ENCODE results near the gene UBALD1.

DNA sequence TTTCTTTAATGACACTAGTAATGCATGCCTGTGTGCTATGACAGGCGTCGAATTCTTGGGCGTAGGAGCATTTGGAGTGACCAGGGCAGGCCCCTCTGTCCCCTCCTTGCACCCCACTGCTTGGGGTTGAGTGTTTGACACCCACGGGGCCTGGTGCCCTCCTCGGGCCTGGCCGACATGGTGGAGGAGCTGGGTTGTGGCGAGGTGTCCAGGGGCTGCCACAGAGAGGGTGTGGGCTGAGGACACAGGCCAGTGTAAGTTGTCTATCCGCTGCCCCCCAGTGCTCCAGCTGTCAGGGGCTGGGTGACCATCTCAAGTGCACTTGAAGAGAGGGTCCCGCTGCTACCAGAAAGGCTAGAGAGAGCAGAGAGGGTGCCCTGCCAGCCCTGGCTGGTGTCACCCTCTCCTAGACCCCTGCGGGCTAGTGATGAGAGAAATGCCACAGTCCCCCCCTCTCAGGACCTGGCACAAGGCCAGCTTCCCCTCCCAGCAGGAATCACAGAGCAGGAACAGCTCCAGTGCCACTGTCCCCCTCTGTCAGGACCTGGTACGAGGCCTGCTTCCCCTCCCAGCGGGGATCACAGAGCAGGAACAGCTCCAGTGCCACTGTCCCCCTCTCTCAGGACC is 40.4 kb upstream of the UBALD1 start:
- TF ChIP-seq, protein P1, sequence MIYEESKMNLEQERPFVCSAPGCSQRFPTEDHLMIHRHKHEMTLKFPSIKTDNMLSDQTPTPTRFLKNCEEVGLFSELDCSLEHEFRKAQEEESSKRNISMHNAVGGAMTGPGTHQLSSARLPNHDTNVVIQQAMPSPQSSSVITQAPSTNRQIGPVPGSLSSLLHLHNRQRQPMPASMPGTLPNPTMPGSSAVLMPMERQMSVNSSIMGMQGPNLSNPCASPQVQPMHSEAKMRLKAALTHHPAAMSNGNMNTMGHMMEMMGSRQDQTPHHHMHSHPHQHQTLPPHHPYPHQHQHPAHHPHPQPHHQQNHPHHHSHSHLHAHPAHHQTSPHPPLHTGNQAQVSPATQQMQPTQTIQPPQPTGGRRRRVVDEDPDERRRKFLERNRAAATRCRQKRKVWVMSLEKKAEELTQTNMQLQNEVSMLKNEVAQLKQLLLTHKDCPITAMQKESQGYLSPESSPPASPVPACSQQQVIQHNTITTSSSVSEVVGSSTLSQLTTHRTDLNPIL (CRISPR knock-in tag; IDR thresholded peaks at IDR 0.05; ENCODE audit: low read depth) = no peak
- TF ChIP-seq, protein P2, sequence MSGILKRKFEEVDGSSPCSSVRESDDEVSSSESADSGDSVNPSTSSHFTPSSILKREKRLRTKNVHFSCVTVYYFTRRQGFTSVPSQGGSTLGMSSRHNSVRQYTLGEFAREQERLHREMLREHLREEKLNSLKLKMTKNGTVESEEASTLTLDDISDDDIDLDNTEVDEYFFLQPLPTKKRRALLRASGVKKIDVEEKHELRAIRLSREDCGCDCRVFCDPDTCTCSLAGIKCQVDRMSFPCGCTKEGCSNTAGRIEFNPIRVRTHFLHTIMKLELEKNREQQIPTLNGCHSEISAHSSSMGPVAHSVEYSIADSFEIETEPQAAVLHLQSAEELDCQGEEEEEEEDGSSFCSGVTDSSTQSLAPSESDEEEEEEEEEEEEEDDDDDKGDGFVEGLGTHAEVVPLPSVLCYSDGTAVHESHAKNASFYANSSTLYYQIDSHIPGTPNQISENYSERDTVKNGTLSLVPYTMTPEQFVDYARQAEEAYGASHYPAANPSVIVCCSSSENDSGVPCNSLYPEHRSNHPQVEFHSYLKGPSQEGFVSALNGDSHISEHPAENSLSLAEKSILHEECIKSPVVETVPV (CRISPR knock-in tag; IDR thresholded peaks at IDR 0.05) = no peak
- TF ChIP-seq SNAI2 (CRISPR knock-in tag; IDR thresholded peaks at IDR 0.05) (no peak), TOX (CRISPR knock-in tag; IDR thresholded peaks at IDR 0.05; ENCODE audit: borderline replicate concordance) (no peak), OSR1 (CRISPR knock-in tag; IDR thresholded peaks at IDR 0.05) (no peak), PPARA (CRISPR knock-in tag; IDR thresholded peaks at IDR 0.05; ENCODE audit: borderline replicate concordance) (no peak), ZFP3 (CRISPR knock-in tag; IDR thresholded peaks at IDR 0.05) (no peak)
- TF ChIP-seq, protein P3, sequence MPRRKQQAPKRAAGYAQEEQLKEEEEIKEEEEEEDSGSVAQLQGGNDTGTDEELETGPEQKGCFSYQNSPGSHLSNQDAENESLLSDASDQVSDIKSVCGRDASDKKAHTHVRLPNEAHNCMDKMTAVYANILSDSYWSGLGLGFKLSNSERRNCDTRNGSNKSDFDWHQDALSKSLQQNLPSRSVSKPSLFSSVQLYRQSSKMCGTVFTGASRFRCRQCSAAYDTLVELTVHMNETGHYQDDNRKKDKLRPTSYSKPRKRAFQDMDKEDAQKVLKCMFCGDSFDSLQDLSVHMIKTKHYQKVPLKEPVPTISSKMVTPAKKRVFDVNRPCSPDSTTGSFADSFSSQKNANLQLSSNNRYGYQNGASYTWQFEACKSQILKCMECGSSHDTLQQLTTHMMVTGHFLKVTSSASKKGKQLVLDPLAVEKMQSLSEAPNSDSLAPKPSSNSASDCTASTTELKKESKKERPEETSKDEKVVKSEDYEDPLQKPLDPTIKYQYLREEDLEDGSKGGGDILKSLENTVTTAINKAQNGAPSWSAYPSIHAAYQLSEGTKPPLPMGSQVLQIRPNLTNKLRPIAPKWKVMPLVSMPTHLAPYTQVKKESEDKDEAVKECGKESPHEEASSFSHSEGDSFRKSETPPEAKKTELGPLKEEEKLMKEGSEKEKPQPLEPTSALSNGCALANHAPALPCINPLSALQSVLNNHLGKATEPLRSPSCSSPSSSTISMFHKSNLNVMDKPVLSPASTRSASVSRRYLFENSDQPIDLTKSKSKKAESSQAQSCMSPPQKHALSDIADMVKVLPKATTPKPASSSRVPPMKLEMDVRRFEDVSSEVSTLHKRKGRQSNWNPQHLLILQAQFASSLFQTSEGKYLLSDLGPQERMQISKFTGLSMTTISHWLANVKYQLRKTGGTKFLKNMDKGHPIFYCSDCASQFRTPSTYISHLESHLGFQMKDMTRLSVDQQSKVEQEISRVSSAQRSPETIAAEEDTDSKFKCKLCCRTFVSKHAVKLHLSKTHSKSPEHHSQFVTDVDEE (CRISPR knock-in tag; IDR thresholded peaks at IDR 0.05) = no peak
- TF ChIP-seq, protein P4, sequence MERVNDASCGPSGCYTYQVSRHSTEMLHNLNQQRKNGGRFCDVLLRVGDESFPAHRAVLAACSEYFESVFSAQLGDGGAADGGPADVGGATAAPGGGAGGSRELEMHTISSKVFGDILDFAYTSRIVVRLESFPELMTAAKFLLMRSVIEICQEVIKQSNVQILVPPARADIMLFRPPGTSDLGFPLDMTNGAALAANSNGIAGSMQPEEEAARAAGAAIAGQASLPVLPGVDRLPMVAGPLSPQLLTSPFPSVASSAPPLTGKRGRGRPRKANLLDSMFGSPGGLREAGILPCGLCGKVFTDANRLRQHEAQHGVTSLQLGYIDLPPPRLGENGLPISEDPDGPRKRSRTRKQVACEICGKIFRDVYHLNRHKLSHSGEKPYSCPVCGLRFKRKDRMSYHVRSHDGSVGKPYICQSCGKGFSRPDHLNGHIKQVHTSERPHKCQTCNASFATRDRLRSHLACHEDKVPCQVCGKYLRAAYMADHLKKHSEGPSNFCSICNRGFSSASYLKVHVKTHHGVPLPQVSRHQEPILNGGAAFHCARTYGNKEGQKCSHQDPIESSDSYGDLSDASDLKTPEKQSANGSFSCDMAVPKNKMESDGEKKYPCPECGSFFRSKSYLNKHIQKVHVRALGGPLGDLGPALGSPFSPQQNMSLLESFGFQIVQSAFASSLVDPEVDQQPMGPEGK (CRISPR knock-in tag; IDR thresholded peaks at IDR 0.05; ENCODE audit: borderline replicate concordance) = no peak
- TF ChIP-seq, protein P5, sequence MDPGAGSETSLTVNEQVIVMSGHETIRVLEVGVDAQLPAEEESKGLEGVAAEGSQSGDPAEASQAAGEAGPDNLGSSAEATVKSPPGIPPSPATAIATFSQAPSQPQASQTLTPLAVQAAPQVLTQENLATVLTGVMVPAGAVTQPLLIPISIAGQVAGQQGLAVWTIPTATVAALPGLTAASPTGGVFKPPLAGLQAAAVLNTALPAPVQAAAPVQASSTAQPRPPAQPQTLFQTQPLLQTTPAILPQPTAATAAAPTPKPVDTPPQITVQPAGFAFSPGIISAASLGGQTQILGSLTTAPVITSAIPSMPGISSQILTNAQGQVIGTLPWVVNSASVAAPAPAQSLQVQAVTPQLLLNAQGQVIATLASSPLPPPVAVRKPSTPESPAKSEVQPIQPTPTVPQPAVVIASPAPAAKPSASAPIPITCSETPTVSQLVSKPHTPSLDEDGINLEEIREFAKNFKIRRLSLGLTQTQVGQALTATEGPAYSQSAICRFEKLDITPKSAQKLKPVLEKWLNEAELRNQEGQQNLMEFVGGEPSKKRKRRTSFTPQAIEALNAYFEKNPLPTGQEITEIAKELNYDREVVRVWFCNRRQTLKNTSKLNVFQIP (CRISPR knock-in tag; IDR thresholded peaks at IDR 0.05; ENCODE audit: borderline replicate concordance, low read depth) = no peak
